Astrocyte of the cerebellum (primary cell): Measurements from ENCODE around the gene TGFBR3.
A peak's percentile ranks its signal among the peaks of the same experiment; 100 is the strongest.

Experiments
- DNase-seq: peaks from one replicate; pipeline ENCODE4 v3.0.0-alpha.2; 2011; ENCODE audit warnings: low read depth
- H3K4me3 ChIP-seq: 2 replicates; pipeline ENCODE4 v1.5.1; 2011; ENCODE audit warnings: mild to moderate bottlenecking, low read depth, low read length, moderate library complexity
- CTCF ChIP-seq: IDR thresholded peaks from 2 replicates; pipeline ENCODE4 v1.5.1; 2012; ENCODE audit warnings: low read length, low read depth, moderate library complexity, mild to moderate bottlenecking; ENCODE audit errors: missing control alignments
- in situ Hi-C: cut with HindIII; loops from 2 replicates; pipeline ENCODE4 v1.10.0; 2017; ENCODE audit warnings: low sequenced_read_pairs

The TGFBR3 gene

GRCh38 chr1:91784616-91785015, 101.3 kb downstream of the TGFBR3 start:
- no peak for TF ChIP-seq CTCF
- DNase-seq, result no peak
- in situ Hi-C loops, result no loop called here
- H3K4me3 ChIP-seq, result no peak overlapping the region

GRCh38 chr1:91784191-91784590, 101.8 kb downstream of the TGFBR3 start:
- H3K4me3 ChIP-seq, result no peak overlapping the region
- no peak for TF ChIP-seq CTCF
- no peak for DNase-seq
- in situ Hi-C loops, result no loop called here

- no peak for TF ChIP-seq CTCF
- in situ Hi-C loops, result no loop called here
- no peak overlapping the region for H3K4me3 ChIP-seq
- peak; percentile 62 for DNase-seq
Measured at GRCh38 chr1:91783423-91784170, 102.4 kb downstream of the TGFBR3 start.

- no peak for DNase-seq
- no peak for TF ChIP-seq CTCF
- in situ Hi-C loops, result no loop called here
- no peak overlapping the region for H3K4me3 ChIP-seq
Measured at GRCh38 chr1:91781901-91782622, 103.9 kb downstream of the TGFBR3 start.

- no peak for DNase-seq
- no peak overlapping the region for H3K4me3 ChIP-seq
- in situ Hi-C loops, result no loop called here
- no peak for TF ChIP-seq CTCF
Measured at GRCh38 chr1:91781371-91781825, 104.6 kb downstream of the TGFBR3 start.

- no peak overlapping the region for H3K4me3 ChIP-seq
- DNase-seq, result no peak
- in situ Hi-C loops, result no loop called here
- no peak for TF ChIP-seq CTCF
Measured at GRCh38 chr1:91779548-91780021, 106.4 kb downstream of the TGFBR3 start.
